ENCODE results near the gene TUBGCP4.

DNA sequence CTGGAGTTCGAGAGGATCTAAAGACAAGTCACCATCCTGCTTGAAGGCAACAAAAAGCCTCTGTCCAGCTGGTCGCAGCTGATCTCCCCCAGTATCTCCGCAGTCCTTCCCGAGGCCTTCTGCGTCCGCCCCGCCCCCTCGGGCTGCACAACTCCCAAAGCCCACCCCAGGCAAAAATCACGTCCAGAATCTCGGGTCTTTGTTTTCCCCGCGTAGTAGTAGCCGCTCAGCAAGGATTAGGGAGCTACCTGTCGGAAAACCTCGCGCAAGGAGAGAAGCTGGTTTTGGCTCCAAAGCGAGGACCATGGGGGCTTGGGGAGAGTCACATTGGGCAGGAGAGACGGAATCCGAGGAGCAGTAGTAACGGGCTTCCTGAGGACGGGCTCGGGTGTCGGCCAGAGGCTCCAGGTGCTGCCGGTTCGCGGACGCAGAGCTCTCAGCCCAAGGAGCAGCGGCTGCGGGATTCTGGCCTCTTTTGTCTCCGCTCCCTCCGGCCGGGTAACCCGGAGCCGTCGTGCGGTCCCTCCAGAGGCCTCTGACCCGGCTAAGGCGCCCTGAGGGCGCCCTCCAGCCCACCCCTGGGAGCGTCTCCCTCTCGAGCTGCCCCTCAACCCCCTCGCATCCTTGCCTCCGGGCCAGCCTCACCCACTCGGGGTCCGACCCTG, 459 bp upstream of the TUBGCP4 start:
- no peak for TF ChIP-seq JUNB (IDR thresholded peaks at IDR 0.05)
- 0 out of 5 replicates have a peak, but pooled peaks of 1 of the 2 experiments have one; percentile 59 for TF ChIP-seq JUN (IDR thresholded peaks at IDR 0.05)
- no peak for TF ChIP-seq SMC3 (IDR thresholded peaks at IDR 0.05)
- TF ChIP-seq, protein P1, sequence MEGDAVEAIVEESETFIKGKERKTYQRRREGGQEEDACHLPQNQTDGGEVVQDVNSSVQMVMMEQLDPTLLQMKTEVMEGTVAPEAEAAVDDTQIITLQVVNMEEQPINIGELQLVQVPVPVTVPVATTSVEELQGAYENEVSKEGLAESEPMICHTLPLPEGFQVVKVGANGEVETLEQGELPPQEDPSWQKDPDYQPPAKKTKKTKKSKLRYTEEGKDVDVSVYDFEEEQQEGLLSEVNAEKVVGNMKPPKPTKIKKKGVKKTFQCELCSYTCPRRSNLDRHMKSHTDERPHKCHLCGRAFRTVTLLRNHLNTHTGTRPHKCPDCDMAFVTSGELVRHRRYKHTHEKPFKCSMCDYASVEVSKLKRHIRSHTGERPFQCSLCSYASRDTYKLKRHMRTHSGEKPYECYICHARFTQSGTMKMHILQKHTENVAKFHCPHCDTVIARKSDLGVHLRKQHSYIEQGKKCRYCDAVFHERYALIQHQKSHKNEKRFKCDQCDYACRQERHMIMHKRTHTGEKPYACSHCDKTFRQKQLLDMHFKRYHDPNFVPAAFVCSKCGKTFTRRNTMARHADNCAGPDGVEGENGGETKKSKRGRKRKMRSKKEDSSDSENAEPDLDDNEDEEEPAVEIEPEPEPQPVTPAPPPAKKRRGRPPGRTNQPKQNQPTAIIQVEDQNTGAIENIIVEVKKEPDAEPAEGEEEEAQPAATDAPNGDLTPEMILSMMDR (IDR thresholded peaks at IDR 0.05), result no peak
- no peak for TF ChIP-seq RCOR1 (IDR thresholded peaks at IDR 0.05; ENCODE audit: low read depth, low read length)
- TF ChIP-seq EP300 (IDR thresholded peaks at IDR 0.05), result no peak
- no peak for TF ChIP-seq ESRRA (IDR thresholded peaks at IDR 0.05; ENCODE audit: borderline replicate concordance, low read length)
- no peak for TF ChIP-seq NFE2L2 (conservative IDR thresholded peaks at IDR 0.05; ENCODE audit: low read length)
- no peak for TF ChIP-seq POLR2AphosphoS2 (conservative IDR thresholded peaks at IDR 0.05; ENCODE audit: low read length)
- TF ChIP-seq, protein P2, sequence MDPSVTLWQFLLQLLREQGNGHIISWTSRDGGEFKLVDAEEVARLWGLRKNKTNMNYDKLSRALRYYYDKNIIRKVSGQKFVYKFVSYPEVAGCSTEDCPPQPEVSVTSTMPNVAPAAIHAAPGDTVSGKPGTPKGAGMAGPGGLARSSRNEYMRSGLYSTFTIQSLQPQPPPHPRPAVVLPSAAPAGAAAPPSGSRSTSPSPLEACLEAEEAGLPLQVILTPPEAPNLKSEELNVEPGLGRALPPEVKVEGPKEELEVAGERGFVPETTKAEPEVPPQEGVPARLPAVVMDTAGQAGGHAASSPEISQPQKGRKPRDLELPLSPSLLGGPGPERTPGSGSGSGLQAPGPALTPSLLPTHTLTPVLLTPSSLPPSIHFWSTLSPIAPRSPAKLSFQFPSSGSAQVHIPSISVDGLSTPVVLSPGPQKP (IDR thresholded peaks at IDR 0.05; ENCODE audit: low read depth, low read length), result no peak
- TF ChIP-seq MAZ (IDR thresholded peaks at IDR 0.05; ENCODE audit: borderline replicate concordance, low read depth, low read length), result no peak
